HL-60 (cell line): Measurements from ENCODE around the gene MARK2.

ENCODE experiments used
- DNase-seq, 2 experiments: peaks; one replicate each; pipeline ENCODE4 v3.0.0-alpha.2; 2010 to 2020; ENCODE audit warnings: low read depth in 1 of 2, low spot score in 1 of 2
- H3K27ac ChIP-seq: fragments of 250-450 bp; sonication (Bioruptor Pico); replicated peaks from 2 replicates; pipeline ENCODE4 v1.5.1; 2020; ENCODE audit warnings: mild to moderate bottlenecking, moderate library complexity
- H3K27me3 ChIP-seq: fragments of 250-450 bp; sonication (Bioruptor Pico); 2 replicates; pipeline ENCODE4 v1.5.1; 2021; ENCODE audit warnings: mild to moderate bottlenecking, moderate library complexity; ENCODE audit not compliant: insufficient read depth, poor library complexity, severe bottlenecking
- H3K4me3 ChIP-seq: replicated peaks from 2 replicates; pipeline ENCODE4 v1.5.1; 2011; ENCODE audit warnings: mild to moderate bottlenecking, control low read depth, low read length; ENCODE audit not compliant: insufficient read depth
- GABPA ChIP-seq: IDR thresholded peaks from 2 replicates; pipeline ENCODE4 v1.6.1; 2012; ENCODE audit warnings: low read depth
- POLR2AphosphoS5 ChIP-seq: IDR thresholded peaks from 2 replicates; pipeline ENCODE4 v1.6.1; 2012; ENCODE audit warnings: low read depth
- SPI1 ChIP-seq: IDR thresholded peaks from 2 replicates; pipeline ENCODE4 v1.6.1; 2012; ENCODE audit warnings: low read depth, mild to moderate bottlenecking, borderline replicate concordance
- TF ChIP-seq, protein P1 (sequence below): IDR thresholded peaks from one replicate; pipeline ENCODE4 v1.5.1; 2011; ENCODE audit warnings: low read length, control low read depth, inconsistent platforms; ENCODE audit not compliant: insufficient read depth
- TF ChIP-seq, protein P2 (sequence below): IDR thresholded peaks from 2 replicates; pipeline ENCODE4 v1.6.1; 2012; ENCODE audit warnings: low read depth; ENCODE audit not compliant: insufficient replicate concordance

The MARK2 gene

DNA sequence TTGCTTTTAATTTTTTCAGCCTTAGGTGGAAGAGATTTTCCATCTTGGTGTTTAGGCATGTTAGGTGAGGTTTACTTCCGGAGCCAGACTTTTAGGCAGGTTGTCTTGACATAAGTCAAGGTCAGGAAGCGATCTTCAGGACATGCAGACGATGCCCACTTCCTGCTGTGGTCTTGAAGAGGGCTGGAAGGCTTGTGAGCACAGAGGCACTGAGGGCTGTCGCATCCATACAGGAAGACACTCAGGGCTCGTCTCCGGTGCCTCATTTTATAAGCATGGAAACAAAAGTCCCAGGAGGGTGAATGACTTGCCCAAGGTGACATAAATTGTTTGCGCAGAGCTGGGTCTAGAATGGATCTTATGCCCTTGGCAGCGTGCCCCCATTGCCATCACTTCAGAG, 30.8 kb downstream of the MARK2 start:
- no peaks in the 10 kb centered on the region for H3K27me3 ChIP-seq
- DNase-seq = peak in 1 of 2 experiments; percentile 41
- H3K4me3 ChIP-seq = no peak overlapping the region
- no peak overlapping the region for H3K27ac ChIP-seq
- TF ChIP-seq POLR2AphosphoS5 = no peak
- TF ChIP-seq GABPA = no peak
- no peak for TF ChIP-seq SPI1
- TF ChIP-seq, protein P1, sequence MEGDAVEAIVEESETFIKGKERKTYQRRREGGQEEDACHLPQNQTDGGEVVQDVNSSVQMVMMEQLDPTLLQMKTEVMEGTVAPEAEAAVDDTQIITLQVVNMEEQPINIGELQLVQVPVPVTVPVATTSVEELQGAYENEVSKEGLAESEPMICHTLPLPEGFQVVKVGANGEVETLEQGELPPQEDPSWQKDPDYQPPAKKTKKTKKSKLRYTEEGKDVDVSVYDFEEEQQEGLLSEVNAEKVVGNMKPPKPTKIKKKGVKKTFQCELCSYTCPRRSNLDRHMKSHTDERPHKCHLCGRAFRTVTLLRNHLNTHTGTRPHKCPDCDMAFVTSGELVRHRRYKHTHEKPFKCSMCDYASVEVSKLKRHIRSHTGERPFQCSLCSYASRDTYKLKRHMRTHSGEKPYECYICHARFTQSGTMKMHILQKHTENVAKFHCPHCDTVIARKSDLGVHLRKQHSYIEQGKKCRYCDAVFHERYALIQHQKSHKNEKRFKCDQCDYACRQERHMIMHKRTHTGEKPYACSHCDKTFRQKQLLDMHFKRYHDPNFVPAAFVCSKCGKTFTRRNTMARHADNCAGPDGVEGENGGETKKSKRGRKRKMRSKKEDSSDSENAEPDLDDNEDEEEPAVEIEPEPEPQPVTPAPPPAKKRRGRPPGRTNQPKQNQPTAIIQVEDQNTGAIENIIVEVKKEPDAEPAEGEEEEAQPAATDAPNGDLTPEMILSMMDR = no peak
- TF ChIP-seq, protein P2, sequence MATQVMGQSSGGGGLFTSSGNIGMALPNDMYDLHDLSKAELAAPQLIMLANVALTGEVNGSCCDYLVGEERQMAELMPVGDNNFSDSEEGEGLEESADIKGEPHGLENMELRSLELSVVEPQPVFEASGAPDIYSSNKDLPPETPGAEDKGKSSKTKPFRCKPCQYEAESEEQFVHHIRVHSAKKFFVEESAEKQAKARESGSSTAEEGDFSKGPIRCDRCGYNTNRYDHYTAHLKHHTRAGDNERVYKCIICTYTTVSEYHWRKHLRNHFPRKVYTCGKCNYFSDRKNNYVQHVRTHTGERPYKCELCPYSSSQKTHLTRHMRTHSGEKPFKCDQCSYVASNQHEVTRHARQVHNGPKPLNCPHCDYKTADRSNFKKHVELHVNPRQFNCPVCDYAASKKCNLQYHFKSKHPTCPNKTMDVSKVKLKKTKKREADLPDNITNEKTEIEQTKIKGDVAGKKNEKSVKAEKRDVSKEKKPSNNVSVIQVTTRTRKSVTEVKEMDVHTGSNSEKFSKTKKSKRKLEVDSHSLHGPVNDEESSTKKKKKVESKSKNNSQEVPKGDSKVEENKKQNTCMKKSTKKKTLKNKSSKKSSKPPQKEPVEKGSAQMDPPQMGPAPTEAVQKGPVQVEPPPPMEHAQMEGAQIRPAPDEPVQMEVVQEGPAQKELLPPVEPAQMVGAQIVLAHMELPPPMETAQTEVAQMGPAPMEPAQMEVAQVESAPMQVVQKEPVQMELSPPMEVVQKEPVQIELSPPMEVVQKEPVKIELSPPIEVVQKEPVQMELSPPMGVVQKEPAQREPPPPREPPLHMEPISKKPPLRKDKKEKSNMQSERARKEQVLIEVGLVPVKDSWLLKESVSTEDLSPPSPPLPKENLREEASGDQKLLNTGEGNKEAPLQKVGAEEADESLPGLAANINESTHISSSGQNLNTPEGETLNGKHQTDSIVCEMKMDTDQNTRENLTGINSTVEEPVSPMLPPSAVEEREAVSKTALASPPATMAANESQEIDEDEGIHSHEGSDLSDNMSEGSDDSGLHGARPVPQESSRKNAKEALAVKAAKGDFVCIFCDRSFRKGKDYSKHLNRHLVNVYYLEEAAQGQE = no peak

DNA sequence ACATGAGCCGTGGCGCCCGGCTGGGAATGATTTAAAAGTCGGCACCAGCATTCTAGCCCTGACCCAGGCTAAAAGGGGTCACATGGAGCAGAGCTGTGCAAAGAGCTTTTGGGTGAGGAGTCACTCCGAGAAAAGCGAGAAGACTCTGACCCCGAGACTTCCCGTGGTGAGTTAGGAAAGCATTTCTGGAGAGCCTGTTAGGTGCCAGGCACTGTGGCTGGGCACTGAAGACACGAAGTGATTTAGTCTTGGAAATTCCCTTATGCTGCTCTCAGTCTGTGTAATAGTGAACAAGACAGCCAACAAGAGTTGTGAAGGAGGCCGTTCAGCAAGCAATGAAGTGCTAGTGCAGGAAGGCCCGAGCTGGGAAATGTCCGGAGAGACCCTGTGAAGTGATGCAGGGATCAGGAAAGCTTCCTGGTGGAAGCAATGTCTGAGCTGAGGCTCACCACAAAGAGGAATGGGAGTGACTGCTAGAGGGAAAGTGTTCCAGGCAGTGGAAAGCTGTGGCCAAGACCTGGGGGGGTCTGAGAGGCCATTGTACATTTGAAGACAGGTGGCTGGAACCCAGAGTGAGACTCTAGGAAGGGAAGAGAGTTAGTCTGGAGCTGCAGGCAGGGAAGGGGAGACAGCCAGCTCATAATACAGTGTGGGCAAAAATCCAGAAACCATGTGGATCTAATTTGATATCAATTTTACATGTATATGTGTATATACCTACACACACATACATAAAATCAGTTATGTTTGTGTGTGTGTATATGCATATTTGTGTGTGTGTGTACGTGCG, 31.6 kb downstream of the MARK2 start:
- H3K27me3 ChIP-seq = no peaks in the 10 kb centered on the region
- no peak for TF ChIP-seq GABPA
- TF ChIP-seq SPI1 = no peak
- no peak for TF ChIP-seq POLR2AphosphoS5
- TF ChIP-seq, protein P1 = no peak
- TF ChIP-seq, protein P2 = no peak
- no peak for DNase-seq
- H3K27ac ChIP-seq = no peak overlapping the region
- H3K4me3 ChIP-seq = no peak overlapping the region

DNA sequence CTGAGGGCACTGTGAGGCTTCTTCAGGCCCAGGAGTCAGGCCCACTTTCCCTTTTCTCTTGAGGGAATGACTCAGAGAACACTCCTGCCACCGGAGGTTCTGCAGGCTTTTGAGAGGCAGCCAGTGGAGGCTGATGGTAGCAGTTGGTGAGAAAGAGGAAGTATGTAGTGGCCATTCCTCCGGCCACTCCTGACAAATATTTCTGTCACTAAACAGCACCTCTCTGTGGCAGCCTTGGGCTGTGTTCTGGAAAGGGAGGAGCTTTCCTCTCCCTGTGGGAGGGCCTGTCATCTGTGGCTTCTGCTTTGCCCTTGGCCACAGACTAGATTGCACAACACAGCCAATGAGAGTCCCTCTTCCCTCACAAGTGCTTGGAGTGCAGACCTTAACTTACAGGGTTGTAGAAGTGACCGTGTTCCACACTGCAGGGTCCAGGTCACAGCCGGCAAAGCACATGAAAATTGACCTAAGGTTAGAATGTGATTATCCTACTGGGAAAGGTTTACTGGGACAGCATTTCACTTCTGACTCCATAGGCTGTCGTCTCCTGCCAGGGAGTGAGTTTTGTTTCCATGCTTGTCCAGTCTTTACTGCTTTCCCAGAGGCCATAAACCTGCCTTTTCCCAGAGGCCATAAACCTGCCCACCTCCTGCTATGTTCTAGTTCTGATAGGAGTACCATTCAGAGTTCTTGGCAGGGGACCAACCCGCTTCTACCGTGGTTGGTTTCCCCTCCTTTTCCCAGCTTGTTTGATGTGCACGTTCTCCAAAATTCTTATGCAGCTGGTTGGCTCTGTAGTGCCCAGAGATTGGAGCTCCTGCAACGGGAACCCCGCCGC, 33.3 kb downstream of the MARK2 start:
- TF ChIP-seq POLR2AphosphoS5 (peak; percentile 51), GABPA (0 out of 2 replicates have a peak, but pooled peaks have one; percentile 12), SPI1 (peak; percentile 45; the same call in 1 of the 2 replicates)
- TF ChIP-seq, protein P1 = peak; percentile 60
- TF ChIP-seq, protein P2 = no peak
- Histone ChIP-seq H3K27ac (peak overlapping the region; percentile 1; the same call in 1 of the 2 replicates), H3K27me3 (no peaks in the 10 kb centered on the region), H3K4me3 (no peak overlapping the region)
- DNase-seq = peak; percentile 98 to 99
